Right lobe of liver (tissue), 6 donors: Measurements from ENCODE around the gene HIPK1. TPM values are rescaled to one million over a fixed set of nuclear protein-coding genes. Genes with fewer than 3 reads are reported as not detected.

Experiments
- ATAC-seq, 4 donors: fragments of 200-7000 bp; cut with Tn5 transposase; one replicate each; pipeline ENCODE4 v1.9.1; 2020; ENCODE audit warnings: mild to moderate bottlenecking in 4 of 4, moderate library complexity in 4 of 4
- DNase-seq, 3 donors: peaks; one replicate each; pipeline ENCODE4 v3.0.0-alpha.2; 2020
- H3K27ac ChIP-seq, 3 donors: fragments of 200-600 bp; one replicate each; pipeline ENCODE4 v1.8.0; 2022
- H3K27me3 ChIP-seq, 2 donors: fragments of 200-600 bp; one replicate each; pipeline ENCODE4 v1.8.0; 2022
- H3K36me3 ChIP-seq, 4 donors: fragments of 200-600 bp; sonication (generic) in 1 of 4; one replicate each; pipeline versions ENCODE4 v1.5.1 to v1.8.0; 2017 to 2022; ENCODE audit warnings: control low read depth in 1 of 4
- H3K4me1 ChIP-seq, 4 donors: fragments of 200-600 bp; sonication (generic) in 1 of 4; one replicate each; pipeline versions ENCODE4 v1.5.1 to v1.8.0; 2017 to 2022; ENCODE audit warnings: control low read depth in 1 of 4
- H3K4me3 ChIP-seq, 3 donors: fragments of 200-600 bp; one replicate each; pipeline ENCODE4 v1.8.0; 2022
- H3K9me3 ChIP-seq, 4 donors: fragments of 200-600 bp; sonication (generic) in 1 of 4; one replicate each; pipeline versions ENCODE4 v1.5.1 to v1.8.0; 2017 to 2022; ENCODE audit warnings: control low read depth in 1 of 4
- POLR2A ChIP-seq: fragments of 450-650 bp; IDR thresholded peaks from one replicate; pipeline ENCODE4 v1.6.1; 2017; ENCODE audit warnings: antibody characterized with exemption, mild to moderate bottlenecking
- WGBS: methylation state at CpG from one replicate; pipeline ENCODE4 v1.1.6; 2018; ENCODE audit warnings: low coverage, low lambda C conversion rate; ENCODE audit not compliant: insufficient coverage; ENCODE audit errors: missing lambda C conversion rate; 5-methylcytosine and 5-hydroxymethylcytosine counted together
- intact Hi-C, 2 donors: fragments of 100-400 bp; cut with DNase I; formaldehyde crosslinking; loops; one replicate each; pipeline versions ENCODE4 v1.11.2 to v1.14.1; 2022
- total RNA-seq, 6 experiments: library from RNA; depleted of rRNA in 2 of 6; stranded (reverse); fragments of >200 nt in 2 of 6; fragmentation: NEBNext Ultra II Directional in 3 of 6; extraction: Animal tissue kit (Norgen Biotek cat#: 25700) in 3 of 6; gene quantifications; one replicate each; pipeline versions ENCODE4 v1.1.0 to v1.2.4, GENCODE V29; 2016 to 2023
- TF ChIP-seq, protein P1 (sequence below), 4 donors: fragments of 200-600 bp in 3 of 4; fragments of 450-650 bp in 1 of 4; IDR thresholded peaks; one replicate each; pipeline versions ENCODE4 v1.5.1 to v1.8.0; 2016 to 2022; ENCODE audit warnings: antibody characterized with exemption in 4 of 4, mild to moderate bottlenecking in 2 of 4
- donor health status: DM: no; HTN: yes; CAD: no.
- donor health status: DM: no; HTN: no; CAD: no.
- donor health status: DM: no; HTN: no; CAD: no.
- donor health status: DM: no; HTN: yes; CAD: no.
- donor health status: DM: no; HTN: yes; CAD: no.

The HIPK1 gene
- total RNA-seq, 6 experiments from 2014 or later = 19.0 to 29.6 (median 23.5) TPM

DNA sequence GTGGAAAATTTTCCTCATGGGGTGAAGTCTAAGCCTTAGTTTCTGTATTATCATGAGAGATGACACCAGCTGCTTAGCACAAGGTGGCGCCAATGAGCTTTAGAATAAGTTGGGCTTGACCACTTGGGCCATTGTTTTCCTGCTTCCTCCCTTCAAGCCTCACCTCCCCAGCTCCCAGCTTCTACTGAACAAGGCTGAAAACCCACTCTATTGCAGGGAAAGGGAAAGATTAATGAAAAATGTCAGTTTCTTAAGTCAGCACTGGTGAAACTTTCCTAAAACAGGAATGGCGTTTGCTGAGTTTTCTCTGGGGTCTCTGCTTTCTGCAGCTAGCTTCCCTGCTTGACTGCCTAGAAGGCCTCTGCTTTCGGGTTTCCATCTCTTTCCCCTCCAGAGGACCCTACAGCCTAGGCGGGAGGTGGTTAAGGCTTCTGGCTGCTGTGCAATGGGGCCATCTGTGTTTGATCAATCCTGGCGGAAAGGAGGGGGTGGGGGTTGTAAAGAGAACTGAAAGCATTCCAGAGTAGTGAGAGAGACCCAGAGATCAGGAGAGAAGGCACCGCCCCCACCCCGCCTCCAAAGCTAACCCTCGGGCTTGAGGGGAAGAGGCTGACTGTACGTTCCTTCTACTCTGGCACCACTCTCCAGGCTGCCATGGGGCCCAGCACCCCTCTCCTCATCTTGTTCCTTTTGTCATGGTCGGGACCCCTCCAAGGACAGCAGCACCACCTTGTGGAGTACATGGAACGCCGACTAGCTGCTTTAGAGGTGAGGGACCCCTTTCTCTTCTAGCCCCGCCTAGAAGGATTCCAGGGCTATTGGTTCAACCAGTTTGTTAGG, 50.0 kb downstream of the HIPK1 start, which contains the start of gene OLFML3:
Gene OLFML3 (plus strand): TSS at position 612 of the 840 bp plus-strand sequence. CDS start 43 bp downstream, at position 655.
- no peaks in the 10 kb centered on the region for H3K27me3 ChIP-seq
- 22% methylated on average over 11 of the region's 13 CpGs for WGBS
- peaks cover 0 to 6% (median 0%) of the 10 kb centered on the region in 4 donors for H3K4me1 ChIP-seq
- H3K36me3 ChIP-seq = peaks cover 0 to 9% (median 4%) of the 10 kb centered on the region in 4 donors
- H3K9me3 ChIP-seq = no peaks in the 10 kb centered on the region
- H3K27ac ChIP-seq = no peak within 1 kb of the TSS
- ATAC-seq (peak; percentile 75 to 83 (median 78)), DNase-seq (peak in 2 of 3 donors; percentile 67 to 75)
- no peak for TF ChIP-seq POLR2A
- TF ChIP-seq, protein P1, sequence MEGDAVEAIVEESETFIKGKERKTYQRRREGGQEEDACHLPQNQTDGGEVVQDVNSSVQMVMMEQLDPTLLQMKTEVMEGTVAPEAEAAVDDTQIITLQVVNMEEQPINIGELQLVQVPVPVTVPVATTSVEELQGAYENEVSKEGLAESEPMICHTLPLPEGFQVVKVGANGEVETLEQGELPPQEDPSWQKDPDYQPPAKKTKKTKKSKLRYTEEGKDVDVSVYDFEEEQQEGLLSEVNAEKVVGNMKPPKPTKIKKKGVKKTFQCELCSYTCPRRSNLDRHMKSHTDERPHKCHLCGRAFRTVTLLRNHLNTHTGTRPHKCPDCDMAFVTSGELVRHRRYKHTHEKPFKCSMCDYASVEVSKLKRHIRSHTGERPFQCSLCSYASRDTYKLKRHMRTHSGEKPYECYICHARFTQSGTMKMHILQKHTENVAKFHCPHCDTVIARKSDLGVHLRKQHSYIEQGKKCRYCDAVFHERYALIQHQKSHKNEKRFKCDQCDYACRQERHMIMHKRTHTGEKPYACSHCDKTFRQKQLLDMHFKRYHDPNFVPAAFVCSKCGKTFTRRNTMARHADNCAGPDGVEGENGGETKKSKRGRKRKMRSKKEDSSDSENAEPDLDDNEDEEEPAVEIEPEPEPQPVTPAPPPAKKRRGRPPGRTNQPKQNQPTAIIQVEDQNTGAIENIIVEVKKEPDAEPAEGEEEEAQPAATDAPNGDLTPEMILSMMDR (IDR thresholded peaks at IDR 0.05) = peak; percentile 60 to 76 (median 70)
- intact Hi-C loops = no loop called here
- H3K4me3 ChIP-seq = peak within 1 kb of the TSS in 2 of 3 donors; percentile 11 to 18

DNA sequence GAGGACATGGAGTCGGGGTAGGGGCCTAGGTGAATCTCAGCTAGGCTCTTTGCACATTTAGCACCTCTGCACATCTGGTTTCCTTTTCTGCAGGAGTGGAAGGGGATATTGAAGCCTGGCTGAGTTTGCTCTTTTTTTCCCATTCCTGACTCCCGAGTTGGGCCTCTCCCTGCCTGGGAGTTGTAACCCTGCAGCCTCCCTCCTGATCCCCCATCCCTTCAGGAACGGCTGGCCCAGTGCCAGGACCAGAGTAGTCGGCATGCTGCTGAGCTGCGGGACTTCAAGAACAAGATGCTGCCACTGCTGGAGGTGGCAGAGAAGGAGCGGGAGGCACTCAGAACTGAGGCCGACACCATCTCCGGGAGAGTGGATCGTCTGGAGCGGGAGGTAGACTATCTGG, 51.0 kb downstream of the HIPK1 start:
- WGBS = 68% methylated on average over 8 of the region's 10 CpGs
- TF ChIP-seq POLR2A = no peak
- TF ChIP-seq, protein P1 (IDR thresholded peaks at IDR 0.05) = no peak
- Histone ChIP-seq H3K27me3 (no peaks in the 10 kb centered on the region), H3K9me3 (no peaks in the 10 kb centered on the region), H3K4me3 (peak overlapping the region in 2 of 3 donors; percentile 11 to 18), H3K27ac (no peak overlapping the region), H3K4me1 (peaks cover 0 to 6% (median 0%) of the 10 kb centered on the region in 4 donors), H3K36me3 (no peaks in the 10 kb centered on the region)
- ATAC-seq (no peak), DNase-seq (no peak)
- intact Hi-C loops = loop anchor here (5.0 to 10.0 kb wide), 3 partner anchors 152 to 307 kb away; no protein-coding TSS in a partner anchor

DNA sequence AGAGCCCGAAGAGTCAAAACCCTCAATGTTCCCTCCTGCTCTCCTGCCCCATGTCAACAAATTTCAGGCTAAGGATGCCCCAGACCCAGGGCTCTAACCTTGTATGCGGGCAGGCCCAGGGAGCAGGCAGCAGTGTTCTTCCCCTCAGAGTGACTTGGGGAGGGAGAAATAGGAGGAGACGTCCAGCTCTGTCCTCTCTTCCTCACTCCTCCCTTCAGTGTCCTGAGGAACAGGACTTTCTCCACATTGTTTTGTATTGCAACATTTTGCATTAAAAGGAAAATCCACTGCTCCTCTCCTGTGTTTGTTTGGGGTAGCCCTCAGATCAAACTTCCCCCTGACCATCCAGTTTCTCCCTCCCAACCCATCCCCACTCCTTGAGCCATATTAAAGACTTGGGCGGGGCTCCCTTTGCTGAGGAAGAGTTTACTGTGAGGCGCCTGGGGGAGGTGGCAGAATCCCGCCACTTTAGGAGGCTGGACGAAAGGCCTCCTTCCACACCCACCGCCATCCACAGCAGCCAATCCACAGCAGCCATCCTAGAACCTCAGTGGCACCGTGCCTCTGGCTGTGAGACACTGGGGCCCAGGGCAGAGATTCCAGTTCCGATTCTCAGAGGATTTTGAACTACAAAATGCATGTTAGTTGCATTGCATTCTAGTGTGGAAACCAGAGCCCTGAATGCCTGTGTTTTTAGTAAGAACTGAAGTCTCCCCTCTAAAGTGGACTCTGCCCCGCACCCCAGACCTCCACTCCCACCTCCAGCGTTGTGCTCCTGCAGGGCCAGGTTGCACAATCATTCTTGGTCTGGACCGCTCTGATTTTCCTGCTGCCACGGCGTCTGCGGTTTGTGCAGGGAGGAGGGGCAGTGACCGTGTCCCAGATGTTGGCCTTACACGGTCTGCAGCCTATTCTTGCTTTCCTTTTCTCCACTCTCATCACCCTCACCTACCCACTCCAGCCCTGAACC, 53.1 kb downstream of the HIPK1 start:
- TF ChIP-seq, protein P1 (IDR thresholded peaks at IDR 0.05) = no peak
- no peak for TF ChIP-seq POLR2A
- no peak overlapping the region for H3K4me3 ChIP-seq
- H3K27me3 ChIP-seq = no peaks in the 10 kb centered on the region
- DNase-seq (peak in 2 of 3 donors; percentile 51), ATAC-seq (peak; percentile 61 to 79 (median 68))
- H3K36me3 ChIP-seq = no peaks in the 10 kb centered on the region
- no peak overlapping the region for H3K27ac ChIP-seq
- peaks cover 0 to 6% (median 0%) of the 10 kb centered on the region in 4 donors for H3K4me1 ChIP-seq
- no peaks in the 10 kb centered on the region for H3K9me3 ChIP-seq
- WGBS = 23% methylated on average over 12 of the region's 18 CpGs
- intact Hi-C loops = loop anchor here (5.0 to 10.0 kb wide), 3 partner anchors 150 to 305 kb away; no protein-coding TSS in a partner anchor

DNA sequence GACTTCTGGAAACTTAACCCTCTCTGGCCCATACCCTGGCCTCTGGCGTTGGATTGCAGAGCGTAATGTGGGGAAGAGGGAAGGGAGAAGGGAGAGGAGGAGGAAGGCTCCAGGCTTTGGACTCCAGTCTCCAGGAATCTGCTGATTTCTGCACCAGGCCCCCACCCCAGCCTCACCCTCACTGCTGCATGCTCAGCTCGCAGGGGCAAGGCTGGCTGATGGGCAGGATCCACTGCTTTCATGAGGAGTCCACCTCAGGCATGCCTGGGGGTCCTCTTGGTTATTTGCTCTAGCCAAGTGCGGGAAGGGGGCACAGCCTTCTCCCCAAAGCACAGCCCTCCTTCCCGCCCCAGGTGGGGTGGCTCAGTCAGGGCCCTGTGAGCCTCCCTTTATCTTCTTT, 53.8 kb downstream of the HIPK1 start:
- no peak for ATAC-seq
- no peak for TF ChIP-seq POLR2A
- TF ChIP-seq, protein P1 (IDR thresholded peaks at IDR 0.05) = no peak
- H3K4me1 ChIP-seq = peaks cover 0 to 6% (median 0%) of the 10 kb centered on the region in 4 donors
- H3K27ac ChIP-seq = no peak overlapping the region
- no peaks in the 10 kb centered on the region for H3K9me3 ChIP-seq
- intact Hi-C loops = loop anchor here (5.0 to 10.0 kb wide), 3 partner anchors 149 to 304 kb away; no protein-coding TSS in a partner anchor
- no peaks in the 10 kb centered on the region for H3K36me3 ChIP-seq
- H3K27me3 ChIP-seq = no peaks in the 10 kb centered on the region
- DNase-seq = no peak
- no peak overlapping the region for H3K4me3 ChIP-seq
- WGBS = 59% methylated on average over 4 of the region's 5 CpGs
